Measurements from ENCODE around the gene GEN1. TPM values are rescaled to one million over a fixed set of nuclear protein-coding genes. Genes with fewer than 3 reads are reported as not detected.

GEN1 gene
- total RNA-seq (2014; rRNA removed), result 25.4 and 30.8 TPM in 2 replicates
- 2.8 TPM for polyA plus RNA-seq (2012)

- DNase-seq (ENCODE audit: low read depth), result peak; percentile 91
Measured at GRCh38 chr2:17753803-17754663, at the start of gene GEN1, which contains the start of gene SMC6. Gene GEN1, plus strand, starts transcription at chr2:17754138. Its CDS starts 5,806 bp downstream, at chr2:17759944. Gene SMC6, minus strand, starts transcription at chr2:17753810. Its CDS starts 7,864 bp downstream, at chr2:17745946.

- no peak for DNase-seq (ENCODE audit: low read depth)
Measured at GRCh38 chr2:17706845-17707244, 47.1 kb upstream of the GEN1 start.

- DNase-seq (ENCODE audit: low read depth), result no peak
Measured at GRCh38 chr2:17708501-17708900, 45.4 kb upstream of the GEN1 start.

DNA sequence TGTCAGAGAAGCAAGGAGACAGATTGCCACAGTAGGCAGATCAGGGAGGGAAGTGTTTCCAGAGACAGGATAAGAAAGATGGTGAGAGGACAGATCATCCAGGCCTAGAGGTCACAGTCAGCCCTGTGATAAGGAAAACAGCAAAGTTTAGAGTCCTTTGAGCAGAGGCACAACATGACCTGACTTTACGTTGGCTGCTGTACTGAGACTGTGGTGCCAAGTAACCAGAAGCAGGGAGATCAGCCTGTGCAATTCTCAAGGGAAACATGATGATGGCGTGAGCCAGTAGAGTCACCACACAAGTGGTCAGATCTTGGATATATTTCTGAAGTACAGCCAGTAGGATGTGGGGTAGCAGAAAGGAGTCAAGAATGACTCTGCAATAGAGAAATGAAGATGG, 44.0 kb upstream of the GEN1 start:
- DNase-seq (ENCODE audit: low read depth), result peak; percentile 17

GRCh38 chr2:17710547-17711248, 43.2 kb upstream of the GEN1 start:
- no peak for DNase-seq (ENCODE audit: low read depth)

GRCh38 chr2:17713291-17713690, 40.6 kb upstream of the GEN1 start:
- DNase-seq (ENCODE audit: low read depth), result no peak

GRCh38 chr2:17717666-17718065, 36.3 kb upstream of the GEN1 start:
- DNase-seq (ENCODE audit: low read depth), result no peak

DNA sequence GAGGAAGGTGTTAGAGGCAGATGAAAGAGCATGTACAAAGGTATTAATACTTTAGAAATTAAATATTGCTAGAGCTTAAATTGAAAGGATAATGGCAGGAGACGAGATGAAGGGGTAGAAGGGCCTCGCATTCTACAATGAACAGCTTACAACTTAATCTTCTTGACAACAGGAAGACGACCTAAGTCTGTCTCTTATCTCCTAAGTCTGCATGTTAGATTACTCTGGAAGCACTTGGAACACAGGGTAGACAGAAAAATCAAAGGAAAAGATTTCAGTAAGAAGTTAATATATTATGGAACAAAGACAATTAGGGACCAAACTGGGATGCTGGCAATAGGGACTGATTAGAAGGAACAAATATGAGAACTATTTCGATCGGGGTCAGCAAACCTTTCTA, 35.2 kb upstream of the GEN1 start:
- no peak for DNase-seq (ENCODE audit: low read depth)

GRCh38 chr2:17719562-17720371, 34.2 kb upstream of the GEN1 start:
- no peak for DNase-seq (ENCODE audit: low read depth)

DNA sequence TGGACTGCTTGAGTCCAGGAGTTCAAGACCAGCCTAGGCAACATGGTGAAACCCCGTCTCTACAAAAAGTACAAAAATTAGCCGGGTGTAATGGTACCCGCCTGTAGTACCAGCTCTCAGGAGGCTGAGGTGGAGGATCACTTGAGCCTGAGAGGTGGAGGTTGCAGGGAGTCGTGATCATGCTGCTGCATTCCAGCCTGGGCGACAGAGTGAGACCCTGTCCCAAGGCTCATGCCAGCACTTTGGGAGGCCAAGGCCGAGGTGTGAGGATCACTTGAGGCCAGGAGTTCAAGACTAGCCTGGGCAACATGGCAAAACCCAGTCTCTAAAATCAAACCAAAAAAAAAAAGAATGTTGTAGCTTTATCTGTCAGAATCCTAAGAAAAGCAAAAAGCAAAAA, 25.7 kb upstream of the GEN1 start:
- no peak for DNase-seq (ENCODE audit: low read depth)

GRCh38 chr2:17729880-17730279, 24.1 kb upstream of the GEN1 start:
- DNase-seq (ENCODE audit: low read depth), result no peak

GRCh38 chr2:17733599-17733998, 20.3 kb upstream of the GEN1 start:
- no peak for DNase-seq (ENCODE audit: low read depth)

GRCh38 chr2:17735864-17736263, 18.1 kb upstream of the GEN1 start:
- no peak for DNase-seq (ENCODE audit: low read depth)

DNA sequence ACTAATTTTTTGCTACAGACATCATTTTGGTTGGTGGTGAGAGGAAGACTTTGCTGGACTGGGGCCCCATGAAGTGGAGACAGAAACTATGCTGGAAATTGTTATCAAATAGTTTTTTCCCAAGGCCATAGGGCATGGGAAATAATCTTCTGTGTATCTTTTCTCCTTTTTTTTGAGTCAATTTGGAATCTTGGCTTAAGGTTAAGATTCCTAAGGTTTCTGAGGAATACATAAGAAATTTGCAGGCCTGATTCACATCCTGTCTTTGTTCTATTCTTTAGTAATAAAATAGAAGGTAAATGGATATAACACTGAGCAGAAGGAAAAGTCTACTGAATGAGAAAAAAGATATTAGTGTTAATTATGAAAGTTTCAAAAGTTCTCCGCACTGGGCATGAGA, 16.9 kb upstream of the GEN1 start:
- no peak for DNase-seq (ENCODE audit: low read depth)

- no peak for DNase-seq (ENCODE audit: low read depth)
Measured at GRCh38 chr2:17740203-17740602, 13.7 kb upstream of the GEN1 start.

DNA sequence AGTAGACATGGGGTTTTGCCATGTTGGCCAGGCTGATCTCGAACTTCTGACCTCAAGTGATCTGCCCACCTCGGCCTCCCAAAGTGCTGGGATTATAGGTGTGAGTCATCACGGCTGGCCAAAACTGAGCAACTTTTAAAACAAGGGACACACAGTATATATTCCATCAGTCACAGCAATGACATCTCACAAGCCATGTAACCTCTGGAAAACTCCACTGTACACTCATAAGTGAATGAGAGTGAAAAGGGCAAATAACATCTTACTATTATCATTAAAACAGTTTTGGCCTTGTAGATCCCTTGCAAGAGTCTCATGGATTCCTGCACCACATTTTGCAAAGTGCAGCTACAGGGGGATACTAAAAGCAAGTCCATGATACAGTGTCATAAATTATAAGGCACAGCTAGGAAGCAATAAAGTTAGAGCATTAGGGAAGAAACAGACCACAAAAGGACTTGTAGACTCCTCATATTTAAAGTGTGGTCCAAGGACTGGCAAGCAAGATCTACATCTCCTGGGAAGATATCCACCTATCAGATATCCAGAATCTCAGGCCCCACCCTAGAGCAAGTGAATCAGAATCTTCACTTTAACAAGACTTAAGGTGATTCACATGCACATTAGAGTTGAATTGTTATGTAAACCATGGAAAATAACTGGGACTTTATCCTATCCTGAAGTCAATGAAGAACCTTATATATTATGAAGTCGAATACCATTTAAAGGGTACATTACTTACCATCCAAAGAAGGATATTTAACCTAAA, 6.1 kb upstream of the GEN1 start:
- DNase-seq (ENCODE audit: low read depth), result peak; percentile 31

- no peak for DNase-seq (ENCODE audit: low read depth)
Measured at GRCh38 chr2:17748745-17749144, 5.2 kb upstream of the GEN1 start.

DNA sequence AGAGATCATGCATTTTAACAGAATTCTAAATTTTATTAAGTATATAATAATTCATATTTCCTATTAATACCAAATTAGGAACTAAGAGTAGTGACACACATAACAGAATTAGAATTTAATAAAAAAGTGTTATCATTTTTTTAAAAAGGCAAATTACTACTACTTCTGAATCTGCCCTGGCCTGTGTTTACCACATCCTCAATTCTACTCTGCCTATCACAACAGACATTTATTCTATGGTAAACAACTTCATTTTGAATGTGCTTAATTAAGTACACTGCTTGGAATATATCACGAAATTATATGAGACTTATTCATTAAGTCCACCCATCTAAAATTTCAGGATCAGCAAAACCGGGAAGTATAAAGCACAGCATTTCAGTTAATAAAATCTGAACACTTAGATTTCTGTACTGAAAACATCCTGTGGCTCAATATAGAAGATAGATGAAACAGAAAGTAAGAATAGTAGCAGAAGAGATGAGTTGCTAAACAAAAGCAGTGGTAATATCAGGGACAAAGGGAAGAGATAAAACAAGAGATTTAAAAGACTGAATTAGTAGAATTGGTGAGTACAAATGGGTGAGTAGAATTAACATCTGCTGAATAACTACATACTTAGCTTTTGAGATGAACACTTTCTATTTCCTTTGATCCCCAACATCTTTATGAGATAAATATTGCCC, 4.0 kb upstream of the GEN1 start:
- DNase-seq (ENCODE audit: low read depth), result no peak

GRCh38 chr2:17752246-17752645, 1.7 kb upstream of the GEN1 start:
- DNase-seq (ENCODE audit: low read depth), result no peak
